Smooth muscle cell (in vitro differentiated cells): ENCODE data around the gene PLCL1. TPM values are rescaled to one million over a fixed set of nuclear protein-coding genes. Genes with fewer than 3 reads are reported as not detected.

Source experiments
- DNase-seq: peaks from one replicate; lab custom pipeline; 2025; ENCODE audit not compliant: unreplicated experiment; lab: John Stamatoyannopoulos, UW
- H2AFZ ChIP-seq: fragments of 200-600 bp; sonication (generic); 2 replicates; pipeline ENCODE4 v1.6.0; 2016; ENCODE audit warnings: antibody characterized with exemption, low read depth, mild to moderate bottlenecking
- H3F3A ChIP-seq: fragments of 200-600 bp; sonication (generic); 2 replicates; pipeline ENCODE4 v1.6.0; 2017; ENCODE audit warnings: antibody characterized with exemption, low read depth
- H3K27ac ChIP-seq: fragments of 200-600 bp; sonication (generic); 2 replicates; pipeline ENCODE4 v1.5.1; 2016; ENCODE audit warnings: low read depth, mild to moderate bottlenecking
- H3K27me3 ChIP-seq: fragments of 200-600 bp; sonication (generic); 2 replicates; pipeline ENCODE4 v1.6.1; 2016; ENCODE audit warnings: low read depth, mild to moderate bottlenecking
- H3K36me3 ChIP-seq: fragments of 200-600 bp; sonication (generic); 2 replicates; pipeline ENCODE4 v1.5.1; 2016; ENCODE audit warnings: low read depth
- H3K4me1 ChIP-seq: fragments of 200-600 bp; sonication (generic); 2 replicates; pipeline ENCODE4 v1.5.1; 2016; ENCODE audit warnings: low read depth
- H3K4me2 ChIP-seq: fragments of 200-600 bp; sonication (generic); 2 replicates; pipeline ENCODE4 v1.6.0; 2016; ENCODE audit warnings: mild to moderate bottlenecking
- H3K4me3 ChIP-seq: fragments of 200-600 bp; sonication (generic); 2 replicates; pipeline ENCODE4 v1.5.1; 2016; ENCODE audit warnings: mild to moderate bottlenecking
- H3K79me2 ChIP-seq: fragments of 200-600 bp; sonication (generic); 2 replicates; pipeline ENCODE4 v1.6.0; 2016; ENCODE audit warnings: low read depth, mild to moderate bottlenecking
- H3K9ac ChIP-seq: fragments of 200-600 bp; sonication (generic); 2 replicates; pipeline ENCODE4 v1.6.0; 2016; ENCODE audit warnings: low read depth
- H3K9me3 ChIP-seq: fragments of 200-600 bp; sonication (generic); replicated peaks from 2 replicates; pipeline ENCODE4 v1.5.1; 2016; ENCODE audit warnings: low read depth
- H4K20me1 ChIP-seq: fragments of 200-600 bp; sonication (generic); 2 replicates; pipeline ENCODE4 v1.6.0; 2016; ENCODE audit warnings: low read depth
- WGBS: methylation state at CpG from one replicate; pipeline ENCODE4 v1.1.7; 2016; ENCODE audit warnings: low lambda C conversion rate; 5-methylcytosine and 5-hydroxymethylcytosine counted together
- polyA plus RNA-seq: library from polyadenylated mRNA; unstranded; fragments of >200 nt; fragmentation: Nextera tagmentation; extraction: Ambion mirVana; gene quantifications from 2 replicates; pipeline ENCODE4 v1.2.1, GENCODE V29; 2016
- total RNA-seq: library from RNA; depleted of rRNA; stranded (reverse); fragments of >200 nt; gene quantifications from 2 replicates; pipeline ENCODE4 v1.2.3, GENCODE V29; 2014
- TF ChIP-seq, protein P1 (sequence below): fragments of 200-600 bp; sonication (generic); IDR thresholded peaks from 2 replicates; pipeline ENCODE4 v1.5.1; 2017; ENCODE audit warnings: borderline replicate concordance, mild to moderate bottlenecking, antibody characterized with exemption; ENCODE audit not compliant: insufficient read depth, poor library complexity, severe bottlenecking

The PLCL1 gene
- total and polyA plus RNA-seq, 2 experiments from 2014 or later = 0.87 to 1.3 TPM

DNA sequence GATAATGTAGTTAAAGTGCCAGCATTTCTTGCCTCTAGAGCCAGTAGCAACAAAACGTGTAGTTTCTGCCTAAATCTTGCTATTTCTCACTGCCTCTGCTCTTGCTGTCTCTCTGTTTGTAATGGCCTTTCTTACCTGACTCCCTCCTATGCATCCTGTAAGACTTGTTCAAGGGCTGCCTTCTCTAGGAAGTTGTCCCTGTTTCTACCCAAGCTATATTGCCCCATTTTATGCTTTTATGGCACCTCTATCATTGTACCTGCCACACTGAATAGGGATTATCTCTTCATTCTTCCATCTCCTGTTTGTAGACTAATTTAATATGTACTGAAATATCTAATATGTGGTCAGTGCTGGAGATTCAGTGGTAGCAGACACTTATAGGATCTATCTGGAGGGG, 49.2 kb downstream of the PLCL1 start:
- H3K9me3 ChIP-seq = no peaks in the 10 kb centered on the region
- no peak overlapping the region for H2AFZ ChIP-seq
- DNase-seq = no peak
- no peak overlapping the region for H3K27ac ChIP-seq
- no peaks in the 10 kb centered on the region for H3K36me3 ChIP-seq
- H3F3A ChIP-seq = no peaks in the 10 kb centered on the region
- no peak overlapping the region for H3K4me2 ChIP-seq
- whole genome bisulfite sequencing = 70% methylated on average over 1 of the region's 1 CpG
- H3K4me3 ChIP-seq = no peak overlapping the region
- no peaks in the 10 kb centered on the region for H3K4me1 ChIP-seq
- no peak overlapping the region for H3K9ac ChIP-seq
- no peaks in the 10 kb centered on the region for H3K79me2 ChIP-seq
- no peaks in the 10 kb centered on the region for H3K27me3 ChIP-seq
- H4K20me1 ChIP-seq = no peaks in the 10 kb centered on the region
- TF ChIP-seq, protein P1, sequence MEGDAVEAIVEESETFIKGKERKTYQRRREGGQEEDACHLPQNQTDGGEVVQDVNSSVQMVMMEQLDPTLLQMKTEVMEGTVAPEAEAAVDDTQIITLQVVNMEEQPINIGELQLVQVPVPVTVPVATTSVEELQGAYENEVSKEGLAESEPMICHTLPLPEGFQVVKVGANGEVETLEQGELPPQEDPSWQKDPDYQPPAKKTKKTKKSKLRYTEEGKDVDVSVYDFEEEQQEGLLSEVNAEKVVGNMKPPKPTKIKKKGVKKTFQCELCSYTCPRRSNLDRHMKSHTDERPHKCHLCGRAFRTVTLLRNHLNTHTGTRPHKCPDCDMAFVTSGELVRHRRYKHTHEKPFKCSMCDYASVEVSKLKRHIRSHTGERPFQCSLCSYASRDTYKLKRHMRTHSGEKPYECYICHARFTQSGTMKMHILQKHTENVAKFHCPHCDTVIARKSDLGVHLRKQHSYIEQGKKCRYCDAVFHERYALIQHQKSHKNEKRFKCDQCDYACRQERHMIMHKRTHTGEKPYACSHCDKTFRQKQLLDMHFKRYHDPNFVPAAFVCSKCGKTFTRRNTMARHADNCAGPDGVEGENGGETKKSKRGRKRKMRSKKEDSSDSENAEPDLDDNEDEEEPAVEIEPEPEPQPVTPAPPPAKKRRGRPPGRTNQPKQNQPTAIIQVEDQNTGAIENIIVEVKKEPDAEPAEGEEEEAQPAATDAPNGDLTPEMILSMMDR = no peak

DNA sequence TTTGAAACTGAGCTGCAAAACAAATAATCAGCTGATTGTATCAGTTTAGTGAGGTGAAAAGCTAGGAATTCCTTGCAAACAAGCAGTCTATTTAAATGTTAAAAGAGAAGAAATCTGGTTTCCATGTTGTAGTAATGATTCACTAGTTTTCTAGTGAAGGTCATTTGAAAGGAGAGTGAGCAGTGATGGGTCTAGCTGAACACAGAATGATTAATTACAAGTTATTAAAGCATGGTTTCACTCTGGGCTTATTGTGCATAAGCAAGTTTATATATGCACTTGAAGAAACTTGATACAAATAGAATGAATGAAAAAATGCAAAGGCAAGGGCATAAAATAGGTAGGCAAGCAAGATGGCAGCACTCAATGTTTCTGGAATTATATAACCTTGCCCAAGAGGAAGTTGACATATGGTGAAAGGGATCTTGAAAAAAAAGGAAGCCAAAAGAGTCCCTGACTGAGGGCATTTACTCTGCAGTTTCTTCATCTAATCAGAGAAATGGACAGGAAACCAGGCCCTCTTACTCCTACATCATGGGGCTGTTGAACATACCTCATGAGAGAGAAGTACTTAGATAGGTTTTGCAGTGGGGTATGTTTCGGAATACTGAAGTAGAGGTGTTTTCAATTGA, 53.2 kb downstream of the PLCL1 start:
- DNase-seq = no peak

DNA sequence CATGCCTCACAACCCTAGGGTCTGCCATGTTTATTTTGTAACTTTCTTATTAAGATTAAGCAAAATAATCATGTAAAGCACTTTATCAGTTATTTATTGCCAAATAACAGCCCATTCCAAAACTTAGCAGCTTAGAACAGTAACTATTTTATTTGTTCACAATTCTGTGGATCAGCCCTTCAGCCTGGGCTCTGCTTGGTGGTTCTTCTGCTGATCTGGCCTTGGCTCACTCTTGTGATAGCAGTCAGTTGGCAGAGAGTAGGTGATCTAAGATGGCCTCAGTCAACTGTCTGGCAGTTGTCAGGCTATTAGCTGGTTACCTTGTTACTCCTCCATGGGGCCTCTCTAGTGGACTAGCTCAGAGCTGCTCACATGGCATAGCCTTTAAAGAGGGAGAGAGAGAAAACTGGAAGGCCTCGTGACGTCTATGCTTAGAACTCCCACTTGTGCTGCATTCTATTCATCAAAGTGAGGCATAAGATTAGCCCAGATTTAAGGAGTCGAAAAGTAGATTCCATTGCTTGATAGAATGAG, 54.3 kb downstream of the PLCL1 start:
- Histone ChIP-seq H4K20me1 (no peaks in the 10 kb centered on the region), H3K9me3 (no peaks in the 10 kb centered on the region), H3K9ac (no peak overlapping the region), H3K27me3 (no peaks in the 10 kb centered on the region), H3K4me3 (no peak overlapping the region), H3K4me1 (no peaks in the 10 kb centered on the region), H3K4me2 (no peak overlapping the region), H3K27ac (no peak overlapping the region), H3F3A (no peaks in the 10 kb centered on the region), H2AFZ (no peak overlapping the region), H3K79me2 (no peaks in the 10 kb centered on the region), H3K36me3 (no peaks in the 10 kb centered on the region)
- DNase-seq = no peak
- 80% methylated on average over 3 of the region's 3 CpGs for WGBS
- TF ChIP-seq, protein P1 = no peak

More for the DNA sequence above, 53.2 kb downstream of the PLCL1 start:
- Histone ChIP-seq H3K9ac (no peak overlapping the region), H3K27ac (no peak overlapping the region), H3K4me3 (no peak overlapping the region), H3K9me3 (no peaks in the 10 kb centered on the region), H3K36me3 (no peaks in the 10 kb centered on the region), H3K4me2 (no peak overlapping the region), H3F3A (no peaks in the 10 kb centered on the region), H3K79me2 (no peaks in the 10 kb centered on the region), H2AFZ (no peak overlapping the region), H3K27me3 (no peaks in the 10 kb centered on the region), H3K4me1 (no peaks in the 10 kb centered on the region), H4K20me1 (no peaks in the 10 kb centered on the region)
- TF ChIP-seq, protein P1 = no peak
- 100% methylated on average over 1 of the region's 1 CpG for WGBS
